Activated CD4-positive, CD25-positive, alpha-beta regulatory T cell treated with anti-CD3 and anti-CD28 coated beads, Interleukin-2, amount 50 U/mL, for 24 hours (primary cell): ENCODE measurements around the gene NOLC1.

Source experiments
- ATAC-seq, 2 donors: fragments of 150-1000 bp; cut with Tn5 transposase; one replicate each; pipeline ENCODE4 v1.10.0; 2021; ENCODE audit warnings: mild to moderate bottlenecking in 1 of 2, moderate library complexity in 1 of 2

NOLC1 gene

GRCh38 chr10:102157224-102157623 lies 5.0 kb downstream of the NOLC1 start:
- ATAC-seq, result no peak

GRCh38 chr10:102159051-102159597 lies 6.9 kb downstream of the NOLC1 start:
- ATAC-seq, result no peak

GRCh38 chr10:102159831-102160230 lies 7.6 kb downstream of the NOLC1 start:
- ATAC-seq, result no peak

- no peak for ATAC-seq
Measured at GRCh38 chr10:102163342-102163989, 11.3 kb downstream of the NOLC1 start.

GRCh38 chr10:102167861-102168260 lies 15.7 kb downstream of the NOLC1 start:
- ATAC-seq, result no peak

GRCh38 chr10:102170602-102171001 lies 18.4 kb downstream of the NOLC1 start:
- ATAC-seq, result no peak

GRCh38 chr10:102172288-102172687 lies 20.1 kb downstream of the NOLC1 start:
- ATAC-seq, result no peak

- ATAC-seq, result no peak
Measured at GRCh38 chr10:102175415-102175814, 23.2 kb downstream of the NOLC1 start.

GRCh38 chr10:102184606-102185005 lies 32.4 kb downstream of the NOLC1 start:
- ATAC-seq, result no peak

- ATAC-seq, result no peak
Measured at GRCh38 chr10:102185272-102185671, 33.1 kb downstream of the NOLC1 start.

- ATAC-seq, result no peak
Measured at GRCh38 chr10:102185811-102186527, 33.8 kb downstream of the NOLC1 start.

- ATAC-seq, result no peak
Measured at GRCh38 chr10:102188298-102188940, 36.2 kb downstream of the NOLC1 start.

GRCh38 chr10:102188941-102189898 lies 37.0 kb downstream of the NOLC1 start:
- peak; percentile 72 to 87 for ATAC-seq

GRCh38 chr10:102191956-102192355 lies 39.8 kb downstream of the NOLC1 start:
- ATAC-seq, result no peak

GRCh38 chr10:102195296-102195870 lies 43.2 kb downstream of the NOLC1 start:
- no peak for ATAC-seq

- ATAC-seq, result peak in 1 of 2 donors; percentile 60
Measured at GRCh38 chr10:102196893-102197292, 44.7 kb downstream of the NOLC1 start.

GRCh38 chr10:102198027-102198426 lies 45.8 kb downstream of the NOLC1 start:
- ATAC-seq, result no peak

GRCh38 chr10:102200751-102201640 lies 48.8 kb downstream of the NOLC1 start:
- ATAC-seq, result no peak

GRCh38 chr10:102202386-102202785 lies 50.2 kb downstream of the NOLC1 start:
- ATAC-seq, result no peak

- no peak for ATAC-seq
Measured at GRCh38 chr10:102208311-102209035, 56.3 kb downstream of the NOLC1 start.
